SK-N-SH treated with all-trans-retinoic acid at 6 μM for 48 hours (cell line): ENCODE measurements around the gene HIVEP3.

ENCODE experiments used
- ATAC-seq: fragments of 200-7000 bp; cut with Tn5 transposase; 3 replicates; pipeline ENCODE4 v1.9.1; 2020; ENCODE audit warnings: mild to moderate bottlenecking, moderate library complexity
- ARNTL ChIP-seq: fragments of 450-650 bp; formaldehyde crosslinking; IDR thresholded peaks from 2 replicates; pipeline ENCODE4 v1.5.0; 2020; ENCODE audit warnings: low read depth, mild to moderate bottlenecking, moderate library complexity, borderline replicate concordance
- BACH2 ChIP-seq: fragments of 250-450 bp; sonication (Bioruptor Pico); IDR thresholded peaks from 2 replicates; pipeline ENCODE4 v1.9.0; 2021; ENCODE audit warnings: mild to moderate bottlenecking, borderline replicate concordance
- CREB5 ChIP-seq: fragments of 250-450 bp; sonication (Bioruptor Pico); IDR thresholded peaks from 2 replicates; pipeline ENCODE4 v1.5.1; 2020; ENCODE audit warnings: low read depth, mild to moderate bottlenecking, moderate library complexity
- CSDC2 ChIP-seq: fragments of 250-450 bp; sonication (Bioruptor Pico); IDR thresholded peaks from 2 replicates; pipeline ENCODE4 v1.5.0; 2020; ENCODE audit warnings: mild to moderate bottlenecking, moderate library complexity
- CSRNP3 ChIP-seq: fragments of 250-450 bp; sonication (Bioruptor Pico); IDR thresholded peaks from 2 replicates; pipeline ENCODE4 v1.5.1; 2021; ENCODE audit warnings: mild to moderate bottlenecking, moderate library complexity
- ESRRG ChIP-seq: fragments of 250-450 bp; sonication (Bioruptor Pico); IDR thresholded peaks from 2 replicates; pipeline ENCODE4 v1.6.1; 2021; ENCODE audit warnings: mild to moderate bottlenecking
- ISL1 ChIP-seq: fragments of 250-450 bp; sonication (Bioruptor Pico); IDR thresholded peaks from 2 replicates; pipeline ENCODE4 v2.1.2; 2022; ENCODE audit warnings: mild to moderate bottlenecking, moderate library complexity
- OSR1 ChIP-seq: fragments of 250-450 bp; sonication (Bioruptor Pico); IDR thresholded peaks from 2 replicates; pipeline ENCODE4 v1.8.0; 2022; ENCODE audit warnings: moderate library complexity, mild to moderate bottlenecking, inconsistent platforms
- POU6F1 ChIP-seq: fragments of 250-450 bp; sonication (Bioruptor Pico); IDR thresholded peaks from 2 replicates; pipeline ENCODE4 v1.8.0; 2021; ENCODE audit warnings: low read depth, mild to moderate bottlenecking, moderate library complexity, borderline replicate concordance
- RARB ChIP-seq: fragments of 250-450 bp; sonication (Bioruptor Pico); IDR thresholded peaks from 2 replicates; pipeline ENCODE4 v1.8.0; 2021; ENCODE audit warnings: mild to moderate bottlenecking, moderate library complexity
- SNAI2 ChIP-seq: fragments of 250-450 bp; sonication (Bioruptor Pico); IDR thresholded peaks from 2 replicates; pipeline ENCODE4 v1.5.0; 2020; ENCODE audit warnings: mild to moderate bottlenecking, moderate library complexity
- TCF4 ChIP-seq: fragments of 250-450 bp; sonication (Bioruptor Pico); IDR thresholded peaks from 2 replicates; pipeline ENCODE4 v1.8.0; 2021; ENCODE audit warnings: mild to moderate bottlenecking, moderate library complexity, borderline replicate concordance
- TOX ChIP-seq: fragments of 250-450 bp; sonication (Bioruptor Pico); IDR thresholded peaks from 2 replicates; pipeline ENCODE4 v1.8.0; 2021; ENCODE audit warnings: mild to moderate bottlenecking, moderate library complexity, borderline replicate concordance
- ZFP3 ChIP-seq: fragments of 250-450 bp; sonication (Bioruptor Pico); IDR thresholded peaks from 2 replicates; pipeline ENCODE4 v1.5.0; 2020; ENCODE audit warnings: mild to moderate bottlenecking, moderate library complexity
- ZFP30 ChIP-seq: fragments of 450-650 bp; formaldehyde crosslinking; IDR thresholded peaks from 2 replicates; pipeline ENCODE4 v1.5.0; 2022; ENCODE audit warnings: mild to moderate bottlenecking, moderate library complexity
- ZNF565 ChIP-seq: fragments of 450-650 bp; formaldehyde crosslinking; conservative IDR thresholded peaks from 2 replicates; pipeline ENCODE4 v1.5.0; 2020; ENCODE audit warnings: low read depth, mild to moderate bottlenecking, moderate library complexity
- ZNF70 ChIP-seq: fragments of 450-650 bp; formaldehyde crosslinking; IDR thresholded peaks from 2 replicates; pipeline ENCODE4 v1.5.0; 2020; ENCODE audit warnings: mild to moderate bottlenecking, moderate library complexity
- ZNF8 ChIP-seq: fragments of 450-650 bp; formaldehyde crosslinking; IDR thresholded peaks from 2 replicates; pipeline ENCODE4 v1.5.0; 2020; ENCODE audit warnings: mild to moderate bottlenecking, moderate library complexity
- TF ChIP-seq, protein P1 (sequence below): fragments of 250-450 bp; sonication (Bioruptor Pico); IDR thresholded peaks from 2 replicates; pipeline ENCODE4 v1.8.0; 2020; ENCODE audit warnings: mild to moderate bottlenecking, moderate library complexity, borderline replicate concordance
- TF ChIP-seq, protein P2 (sequence below): fragments of 250-450 bp; sonication (Bioruptor Pico); IDR thresholded peaks from 2 replicates; pipeline ENCODE4 v1.5.0; 2020; ENCODE audit warnings: mild to moderate bottlenecking, moderate library complexity

Gene HIVEP3

GRCh38 chr1:41607808-41608207 lies 310.9 kb downstream of the HIVEP3 start (continued):
- TF ChIP-seq CREB5 (CRISPR knock-in tag) (no peak), OSR1 (no peak)

DNA sequence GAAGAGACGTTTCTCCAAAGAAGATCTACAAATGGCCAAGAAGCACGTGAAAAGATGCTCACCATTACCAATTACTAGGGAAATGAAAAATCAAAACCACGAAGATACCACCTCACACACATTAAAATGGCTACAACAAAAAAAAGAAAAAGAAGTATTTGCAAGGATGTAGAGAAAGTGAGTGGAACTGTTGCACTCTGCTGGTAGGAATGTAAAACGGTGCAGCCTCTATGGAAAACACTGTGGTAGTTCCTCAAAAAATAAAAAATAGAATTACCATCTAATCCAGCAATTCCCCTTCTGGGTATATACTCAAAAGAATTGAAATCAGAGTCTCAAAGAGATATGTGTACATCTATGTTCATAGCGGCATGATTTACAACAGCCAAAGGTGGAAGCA lies 318.8 kb downstream of the HIVEP3 start:
- peak; percentile 70 for ATAC-seq
- TF ChIP-seq ESRRG (CRISPR knock-in tag), result no peak
- TF ChIP-seq POU6F1 (CRISPR knock-in tag), result no peak
- no peak for TF ChIP-seq RARB (CRISPR knock-in tag)
- no peak for TF ChIP-seq ARNTL (CRISPR knock-in tag)
- TF ChIP-seq CSDC2 (CRISPR knock-in tag), result no peak
- TF ChIP-seq SNAI2 (CRISPR knock-in tag), result no peak
- TF ChIP-seq ZNF8 (CRISPR knock-in tag), result no peak
- TF ChIP-seq CREB5 (CRISPR knock-in tag), result no peak
- TF ChIP-seq ZNF70 (CRISPR knock-in tag), result no peak
- no peak for TF ChIP-seq ZFP30 (CRISPR knock-in tag)
- no peak for TF ChIP-seq CSRNP3 (CRISPR knock-in tag)
- TF ChIP-seq ZNF565 (CRISPR knock-in tag), result no peak
- TF ChIP-seq TOX (CRISPR knock-in tag), result no peak
- no peak for TF ChIP-seq ISL1
- no peak for TF ChIP-seq TCF4 (CRISPR knock-in tag)
- TF ChIP-seq BACH2 (CRISPR knock-in tag), result no peak
- TF ChIP-seq, protein P1, sequence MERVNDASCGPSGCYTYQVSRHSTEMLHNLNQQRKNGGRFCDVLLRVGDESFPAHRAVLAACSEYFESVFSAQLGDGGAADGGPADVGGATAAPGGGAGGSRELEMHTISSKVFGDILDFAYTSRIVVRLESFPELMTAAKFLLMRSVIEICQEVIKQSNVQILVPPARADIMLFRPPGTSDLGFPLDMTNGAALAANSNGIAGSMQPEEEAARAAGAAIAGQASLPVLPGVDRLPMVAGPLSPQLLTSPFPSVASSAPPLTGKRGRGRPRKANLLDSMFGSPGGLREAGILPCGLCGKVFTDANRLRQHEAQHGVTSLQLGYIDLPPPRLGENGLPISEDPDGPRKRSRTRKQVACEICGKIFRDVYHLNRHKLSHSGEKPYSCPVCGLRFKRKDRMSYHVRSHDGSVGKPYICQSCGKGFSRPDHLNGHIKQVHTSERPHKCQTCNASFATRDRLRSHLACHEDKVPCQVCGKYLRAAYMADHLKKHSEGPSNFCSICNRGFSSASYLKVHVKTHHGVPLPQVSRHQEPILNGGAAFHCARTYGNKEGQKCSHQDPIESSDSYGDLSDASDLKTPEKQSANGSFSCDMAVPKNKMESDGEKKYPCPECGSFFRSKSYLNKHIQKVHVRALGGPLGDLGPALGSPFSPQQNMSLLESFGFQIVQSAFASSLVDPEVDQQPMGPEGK (CRISPR knock-in tag), result no peak
- TF ChIP-seq OSR1, result no peak

DNA sequence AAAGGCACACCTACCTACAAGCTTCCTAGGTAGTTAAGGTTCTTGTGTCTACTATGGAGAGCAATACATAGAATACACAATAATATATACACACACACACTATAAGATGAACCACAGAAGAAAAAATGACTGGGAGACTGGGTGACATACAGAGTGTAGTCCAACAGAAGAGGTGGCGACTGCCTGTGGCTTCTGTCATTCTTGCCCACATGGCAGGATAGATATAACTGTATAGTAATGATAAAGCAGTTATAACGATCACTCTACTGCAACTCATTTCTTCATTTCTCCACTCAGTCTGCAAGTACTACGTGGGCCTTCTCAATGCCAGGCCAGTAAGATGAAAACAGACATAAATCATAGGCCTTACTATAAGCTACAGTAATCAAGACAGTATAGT lies 320.4 kb downstream of the HIVEP3 start:
- ATAC-seq, result no peak
- TF ChIP-seq RARB (CRISPR knock-in tag) (no peak), OSR1 (no peak), ZNF8 (CRISPR knock-in tag) (no peak), ESRRG (CRISPR knock-in tag) (no peak), ZNF565 (CRISPR knock-in tag) (no peak), CSDC2 (CRISPR knock-in tag) (no peak), CSRNP3 (CRISPR knock-in tag) (no peak), BACH2 (CRISPR knock-in tag) (no peak), ARNTL (CRISPR knock-in tag) (no peak), ISL1 (no peak), SNAI2 (CRISPR knock-in tag) (no peak), ZNF70 (CRISPR knock-in tag) (no peak), POU6F1 (CRISPR knock-in tag) (no peak), ZFP3 (CRISPR knock-in tag) (no peak), ZFP30 (CRISPR knock-in tag) (no peak)
- TF ChIP-seq, protein P2, sequence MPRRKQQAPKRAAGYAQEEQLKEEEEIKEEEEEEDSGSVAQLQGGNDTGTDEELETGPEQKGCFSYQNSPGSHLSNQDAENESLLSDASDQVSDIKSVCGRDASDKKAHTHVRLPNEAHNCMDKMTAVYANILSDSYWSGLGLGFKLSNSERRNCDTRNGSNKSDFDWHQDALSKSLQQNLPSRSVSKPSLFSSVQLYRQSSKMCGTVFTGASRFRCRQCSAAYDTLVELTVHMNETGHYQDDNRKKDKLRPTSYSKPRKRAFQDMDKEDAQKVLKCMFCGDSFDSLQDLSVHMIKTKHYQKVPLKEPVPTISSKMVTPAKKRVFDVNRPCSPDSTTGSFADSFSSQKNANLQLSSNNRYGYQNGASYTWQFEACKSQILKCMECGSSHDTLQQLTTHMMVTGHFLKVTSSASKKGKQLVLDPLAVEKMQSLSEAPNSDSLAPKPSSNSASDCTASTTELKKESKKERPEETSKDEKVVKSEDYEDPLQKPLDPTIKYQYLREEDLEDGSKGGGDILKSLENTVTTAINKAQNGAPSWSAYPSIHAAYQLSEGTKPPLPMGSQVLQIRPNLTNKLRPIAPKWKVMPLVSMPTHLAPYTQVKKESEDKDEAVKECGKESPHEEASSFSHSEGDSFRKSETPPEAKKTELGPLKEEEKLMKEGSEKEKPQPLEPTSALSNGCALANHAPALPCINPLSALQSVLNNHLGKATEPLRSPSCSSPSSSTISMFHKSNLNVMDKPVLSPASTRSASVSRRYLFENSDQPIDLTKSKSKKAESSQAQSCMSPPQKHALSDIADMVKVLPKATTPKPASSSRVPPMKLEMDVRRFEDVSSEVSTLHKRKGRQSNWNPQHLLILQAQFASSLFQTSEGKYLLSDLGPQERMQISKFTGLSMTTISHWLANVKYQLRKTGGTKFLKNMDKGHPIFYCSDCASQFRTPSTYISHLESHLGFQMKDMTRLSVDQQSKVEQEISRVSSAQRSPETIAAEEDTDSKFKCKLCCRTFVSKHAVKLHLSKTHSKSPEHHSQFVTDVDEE (CRISPR knock-in tag), result no peak
- TF ChIP-seq, protein P1 (CRISPR knock-in tag), result no peak
